Spinal cord (tissue), 10 donors: ENCODE data around the gene L3MBTL3. TPM values are rescaled to one million over a fixed set of nuclear protein-coding genes. Genes with fewer than 3 reads are reported as not detected.
A peak's percentile ranks its signal among the peaks of the same experiment; 100 is the strongest.
"Not testable (repeated sequence)": the region's sequence is repeated elsewhere in the genome, so short reads cannot be mapped to it uniquely, and the experiment has no call there.

Source experiments
- DNase-seq, 6 donors: peaks; one replicate each; pipeline versions ENCODE4 v3.0.0 to v3.0.0-alpha.2; 2013 to 2015; ENCODE audit warnings: low spot score in 6 of 6, low read depth in 4 of 6
- H3K27ac ChIP-seq: one replicate; pipeline ENCODE4 v1.5.1; 2013; ENCODE audit warnings: low read depth, low read length, control low read depth
- H3K27me3 ChIP-seq: one replicate; pipeline ENCODE4 v1.6.1; 2013; ENCODE audit warnings: low read length; ENCODE audit not compliant: control insufficient read depth, insufficient read depth
- H3K36me3 ChIP-seq: one replicate; pipeline ENCODE4 v1.6.1; 2013; ENCODE audit warnings: low read length; ENCODE audit not compliant: control insufficient read depth, insufficient read depth
- H3K4me1 ChIP-seq: one replicate; pipeline ENCODE4 v1.6.1; 2013; ENCODE audit warnings: low read length; ENCODE audit not compliant: control insufficient read depth, insufficient read depth
- H3K4me3 ChIP-seq: one replicate; pipeline ENCODE4 v1.5.1; 2013; ENCODE audit warnings: low read depth, low read length, control low read depth
- H3K9me3 ChIP-seq: one replicate; pipeline ENCODE4 v1.6.1; 2013; ENCODE audit warnings: low read length; ENCODE audit not compliant: control insufficient read depth, insufficient read depth
- WGBS: methylation state at CpG from one replicate; pipeline ENCODE4 v1.1.5; 2013; ENCODE audit warnings: missing lambda C conversion rate; ENCODE audit not compliant: insufficient coverage; 5-methylcytosine and 5-hydroxymethylcytosine counted together
- polyA plus RNA-seq, 2 donors: library from polyadenylated mRNA; unstranded; fragments of 120-200 nt; gene quantifications; one replicate each; pipeline ENCODE4 v1.2.1, GENCODE V29; 2013; ENCODE audit not compliant: insufficient read length in 2 of 2
- total RNA-seq, 2 donors: library from RNA; depleted of rRNA in 1 of 2; stranded (reverse); fragments of 120-200 nt in 1 of 2; fragments of >200 nt in 1 of 2; gene quantifications; one replicate each; pipeline versions ENCODE4 v1.2.3 to v1.2.4, GENCODE V29; 2013 to 2014
- donor health status: healthy.

The L3MBTL3 gene
- total and polyA plus RNA-seq, 4 donors: 11.8 to 17.2 (median 13.2) TPM

GRCh38 chr6:130143709-130144108 is 125.3 kb downstream of the L3MBTL3 start:
- Histone ChIP-seq H3K9me3 (no peaks in the 10 kb centered on the region), H3K4me3 (no peak overlapping the region), H3K4me1 (no peaks in the 10 kb centered on the region), H3K36me3 (no peaks in the 10 kb centered on the region), H3K27ac (no peak overlapping the region), H3K27me3 (no peaks in the 10 kb centered on the region)
- 93% methylated on average over 1 of the region's 3 CpGs for WGBS
- no peak for DNase-seq

GRCh38 chr6:130147111-130147510 is 128.7 kb downstream of the L3MBTL3 start:
- Histone ChIP-seq H3K9me3 (no peaks in the 10 kb centered on the region), H3K27me3 (no peaks in the 10 kb centered on the region), H3K4me1 (no peaks in the 10 kb centered on the region), H3K36me3 (no peaks in the 10 kb centered on the region), H3K27ac (no peak overlapping the region), H3K4me3 (no peak overlapping the region)
- DNase-seq: peak in 1 of 6 donors; percentile 32
- WGBS: no CpG with 5 or more reads among the region's 3 CpGs

- H3K27me3 ChIP-seq: no peaks in the 10 kb centered on the region
- H3K36me3 ChIP-seq: no peaks in the 10 kb centered on the region
- H3K9me3 ChIP-seq: no peaks in the 10 kb centered on the region
- no peak overlapping the region for H3K27ac ChIP-seq
- DNase-seq: no peak
- H3K4me3 ChIP-seq: no peak overlapping the region
- 84% methylated on average over 6 of the region's 7 CpGs for WGBS
- no peaks in the 10 kb centered on the region for H3K4me1 ChIP-seq
These were observed 129.8 kb downstream of the L3MBTL3 start for GRCh38 chr6:130148181-130148580.

GRCh38 chr6:130149016-130149415 is 130.6 kb downstream of the L3MBTL3 start:
- H3K27ac ChIP-seq, DNase-seq: not testable (repeated sequence)
- no CpG with 5 or more reads among the region's 2 CpGs for WGBS

GRCh38 chr6:130150906-130151305 is 132.5 kb downstream of the L3MBTL3 start:
- H3K27ac ChIP-seq: no peak overlapping the region
- WGBS: 80% methylated on average over 6 of the region's 8 CpGs
- no peak overlapping the region for H3K4me3 ChIP-seq
- no peaks in the 10 kb centered on the region for H3K27me3 ChIP-seq
- no peaks in the 10 kb centered on the region for H3K36me3 ChIP-seq
- no peak for DNase-seq
- H3K9me3 ChIP-seq: no peaks in the 10 kb centered on the region
- no peaks in the 10 kb centered on the region for H3K4me1 ChIP-seq

More at GRCh38 chr6:130149016-130149415, 130.6 kb downstream of the L3MBTL3 start:
- H3K9me3 ChIP-seq, H3K4me1 ChIP-seq, H3K4me3 ChIP-seq, H3K36me3 ChIP-seq, H3K27me3 ChIP-seq: not testable (repeated sequence)

- Histone ChIP-seq H3K4me3 (no peak overlapping the region), H3K27ac (no peak overlapping the region), H3K36me3 (no peaks in the 10 kb centered on the region), H3K4me1 (no peaks in the 10 kb centered on the region), H3K27me3 (no peaks in the 10 kb centered on the region), H3K9me3 (no peaks in the 10 kb centered on the region)
- WGBS: 83% methylated on average over 1 of the region's 6 CpGs
- no peak for DNase-seq
These were observed 134.6 kb downstream of the L3MBTL3 start for GRCh38 chr6:130152908-130153510.

- Histone ChIP-seq H3K4me1 (no peaks in the 10 kb centered on the region), H3K27ac (no peak overlapping the region), H3K27me3 (no peaks in the 10 kb centered on the region), H3K4me3 (no peak overlapping the region), H3K36me3 (no peaks in the 10 kb centered on the region), H3K9me3 (no peaks in the 10 kb centered on the region)
- no CpG with 5 or more reads among the region's 5 CpGs for WGBS
- no peak for DNase-seq
These were observed 138.5 kb downstream of the L3MBTL3 start for GRCh38 chr6:130156908-130157307.

- no peak overlapping the region for H3K27ac ChIP-seq
- no peak overlapping the region for H3K4me3 ChIP-seq
- WGBS: no CpG with 5 or more reads among the region's 2 CpGs
- DNase-seq: no peak
- H3K9me3 ChIP-seq: no peaks in the 10 kb centered on the region
- no peaks in the 10 kb centered on the region for H3K36me3 ChIP-seq
- H3K27me3 ChIP-seq: no peaks in the 10 kb centered on the region
- no peaks in the 10 kb centered on the region for H3K4me1 ChIP-seq
These were observed 139.7 kb downstream of the L3MBTL3 start for GRCh38 chr6:130158056-130158455.

- Histone ChIP-seq H3K36me3 (no peaks in the 10 kb centered on the region), H3K4me3 (no peak overlapping the region), H3K4me1 (no peaks in the 10 kb centered on the region), H3K27ac (no peak overlapping the region), H3K27me3 (no peaks in the 10 kb centered on the region), H3K9me3 (no peaks in the 10 kb centered on the region)
- no CpG with 5 or more reads among the region's 4 CpGs for WGBS
- no peak for DNase-seq
These were observed 140.2 kb downstream of the L3MBTL3 start for GRCh38 chr6:130158548-130158947.

GRCh38 chr6:130159956-130160355 is 141.6 kb downstream of the L3MBTL3 start:
- no peaks in the 10 kb centered on the region for H3K36me3 ChIP-seq
- 80% methylated on average over 1 of the region's 3 CpGs for WGBS

More at GRCh38 chr6:130159956-130160355, 141.6 kb downstream of the L3MBTL3 start:
- H3K4me1 ChIP-seq: no peaks in the 10 kb centered on the region
- no peak overlapping the region for H3K27ac ChIP-seq
- no peaks in the 10 kb centered on the region for H3K9me3 ChIP-seq
- peak in 2 of 6 donors; percentile 47 to 67 for DNase-seq
- no peak overlapping the region for H3K4me3 ChIP-seq
- no peaks in the 10 kb centered on the region for H3K27me3 ChIP-seq
